ENCODE data around the gene PCID2.
"Not testable (repeated sequence)": the region's sequence is repeated elsewhere in the genome, so short reads cannot be mapped to it uniquely, and the experiment has no call there.

The PCID2 gene

DNA sequence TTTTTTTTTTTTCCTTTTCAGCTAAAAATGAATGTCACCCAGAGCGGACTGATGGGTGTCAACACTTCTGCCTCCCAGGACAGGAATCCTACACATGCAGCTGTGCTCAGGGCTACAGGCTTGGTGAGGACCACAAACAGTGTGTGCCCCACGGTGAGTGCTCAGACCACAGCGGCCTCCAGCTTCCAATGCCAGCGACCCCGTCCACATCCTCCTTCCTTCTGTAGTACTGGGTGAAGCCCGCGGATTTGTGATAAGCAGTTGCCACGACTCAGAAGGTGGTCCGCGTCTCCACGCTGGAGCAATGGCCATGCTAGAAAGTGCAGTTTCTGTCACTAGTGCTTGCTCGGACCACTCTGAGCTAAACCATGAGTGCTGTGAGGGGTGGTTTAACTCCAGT lies 44.0 kb downstream of the PCID2 start:
- Histone ChIP-seq H3K36me3 (peaks cover 18% of the 10 kb centered on the region), H3K27me3 (no peaks in the 10 kb centered on the region), H3K4me1 (no peaks in the 10 kb centered on the region), H3K9me3 (no peaks in the 10 kb centered on the region; the same call in 1 of the 2 replicates), H3K4me3 (ENCODE audit: low read depth, low read length) (no peak overlapping the region)
- TF ChIP-seq, protein P1, sequence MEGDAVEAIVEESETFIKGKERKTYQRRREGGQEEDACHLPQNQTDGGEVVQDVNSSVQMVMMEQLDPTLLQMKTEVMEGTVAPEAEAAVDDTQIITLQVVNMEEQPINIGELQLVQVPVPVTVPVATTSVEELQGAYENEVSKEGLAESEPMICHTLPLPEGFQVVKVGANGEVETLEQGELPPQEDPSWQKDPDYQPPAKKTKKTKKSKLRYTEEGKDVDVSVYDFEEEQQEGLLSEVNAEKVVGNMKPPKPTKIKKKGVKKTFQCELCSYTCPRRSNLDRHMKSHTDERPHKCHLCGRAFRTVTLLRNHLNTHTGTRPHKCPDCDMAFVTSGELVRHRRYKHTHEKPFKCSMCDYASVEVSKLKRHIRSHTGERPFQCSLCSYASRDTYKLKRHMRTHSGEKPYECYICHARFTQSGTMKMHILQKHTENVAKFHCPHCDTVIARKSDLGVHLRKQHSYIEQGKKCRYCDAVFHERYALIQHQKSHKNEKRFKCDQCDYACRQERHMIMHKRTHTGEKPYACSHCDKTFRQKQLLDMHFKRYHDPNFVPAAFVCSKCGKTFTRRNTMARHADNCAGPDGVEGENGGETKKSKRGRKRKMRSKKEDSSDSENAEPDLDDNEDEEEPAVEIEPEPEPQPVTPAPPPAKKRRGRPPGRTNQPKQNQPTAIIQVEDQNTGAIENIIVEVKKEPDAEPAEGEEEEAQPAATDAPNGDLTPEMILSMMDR (IDR thresholded peaks at IDR 0.05; ENCODE audit: low read depth, low read length), result no peak
- DNase-seq, result no peak

DNA sequence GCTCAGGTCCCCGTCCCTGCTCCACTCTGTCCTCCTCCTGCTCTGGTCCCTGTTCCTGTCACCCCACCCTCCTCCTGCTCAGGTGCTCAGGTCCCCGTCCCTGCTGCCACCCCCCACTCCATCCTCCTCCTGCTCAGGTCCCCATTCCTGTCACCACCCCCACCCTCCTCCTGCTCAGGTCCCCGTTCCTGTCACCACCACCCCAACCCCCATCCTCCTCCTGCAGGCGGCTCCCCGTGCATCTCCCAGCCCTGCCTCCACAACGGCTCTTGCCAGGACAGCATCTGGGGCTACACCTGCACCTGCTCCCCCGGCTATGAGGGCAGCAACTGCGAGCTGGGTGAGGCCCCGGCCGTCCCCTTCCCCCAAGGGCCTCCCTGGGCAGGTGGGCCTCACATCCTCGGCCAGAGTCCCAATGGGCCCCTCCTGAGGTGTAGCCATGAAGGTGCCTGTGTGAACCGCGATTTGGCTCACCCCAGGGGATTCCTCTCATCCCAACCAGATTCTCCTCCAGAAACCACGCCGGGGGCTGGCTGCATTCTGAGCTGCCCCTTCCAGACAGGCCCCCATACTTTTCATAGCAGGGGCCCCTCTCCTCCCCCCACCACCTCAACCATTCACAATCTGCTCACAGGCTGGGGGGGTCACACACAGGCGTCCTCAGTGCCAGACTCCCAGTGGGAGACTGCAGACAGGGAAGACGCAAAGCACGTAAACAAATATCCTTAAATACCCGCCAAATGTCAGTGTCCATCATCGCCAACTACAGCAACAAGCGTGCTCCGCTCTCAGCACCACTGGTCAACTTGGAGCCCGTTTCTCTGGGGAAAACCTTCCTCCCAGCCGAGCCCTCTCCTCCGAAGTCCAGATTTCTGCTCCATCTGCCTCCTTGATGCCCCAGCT lies 45.4 kb downstream of the PCID2 start:
- H3K4me3 ChIP-seq (ENCODE audit: low read depth, low read length), result no peak overlapping the region
- H3K4me1 ChIP-seq, result peaks cover 7% of the 10 kb centered on the region
- TF ChIP-seq, protein P1 (IDR thresholded peaks at IDR 0.05; ENCODE audit: low read depth, low read length), result no peak
- H3K9me3 ChIP-seq, result no peaks in the 10 kb centered on the region; the same call in 1 of the 2 replicates
- DNase-seq, result peak; percentile 22
- H3K36me3 ChIP-seq, result peaks cover 6% of the 10 kb centered on the region; the same call in 1 of the 2 replicates
- H3K27me3 ChIP-seq, result no peaks in the 10 kb centered on the region

DNA sequence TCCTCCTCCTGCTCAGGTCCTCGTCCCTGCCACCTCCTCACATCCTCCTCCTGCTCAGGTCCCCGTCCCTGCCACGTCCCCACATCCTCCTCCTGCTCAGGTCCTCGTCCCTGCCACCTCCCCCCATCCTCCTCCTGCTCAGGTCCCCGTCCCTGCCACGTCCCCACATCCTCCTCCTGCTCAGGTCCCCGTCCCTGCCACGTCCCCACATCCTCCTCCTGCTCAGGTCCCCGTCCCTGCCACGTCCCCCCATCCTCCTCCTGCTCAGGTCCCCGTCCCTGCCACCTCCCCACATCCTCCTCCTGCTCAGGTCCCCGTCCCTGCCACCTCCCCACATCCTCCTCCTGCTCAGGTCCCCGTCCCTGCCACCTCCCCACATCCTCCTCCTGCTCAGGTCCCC lies 46.5 kb downstream of the PCID2 start:
- H3K27me3 ChIP-seq, result not testable (repeated sequence)

DNA sequence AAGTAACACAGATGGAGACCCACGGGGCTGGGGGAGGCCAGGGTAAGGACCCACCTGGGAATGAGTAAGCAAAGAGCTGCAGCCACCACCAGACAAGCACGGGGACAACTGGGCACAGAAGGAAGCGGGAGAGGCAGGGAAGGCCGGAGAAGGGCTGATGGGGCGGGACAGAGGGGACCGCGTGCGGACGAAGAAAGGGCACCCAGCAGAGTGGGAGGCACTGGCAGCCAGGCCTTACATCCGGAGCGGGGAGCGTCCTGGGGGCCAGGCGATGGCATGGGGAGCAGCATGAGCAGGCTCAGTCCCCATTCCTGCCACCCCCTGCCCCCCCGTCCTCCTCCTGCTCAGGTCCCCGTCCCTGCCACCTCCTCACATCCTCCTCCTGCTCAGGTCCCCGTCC lies 47.0 kb downstream of the PCID2 start:
- H3K27me3 ChIP-seq, result no peaks in the 10 kb centered on the region
- no peaks in the 10 kb centered on the region for H3K36me3 ChIP-seq
- TF ChIP-seq, protein P1 (IDR thresholded peaks at IDR 0.05; ENCODE audit: low read depth, low read length), result no peak
- DNase-seq, result no peak
- H3K4me1 ChIP-seq, result peaks cover 16% of the 10 kb centered on the region
- no peaks in the 10 kb centered on the region; the same call in 1 of the 2 replicates for H3K9me3 ChIP-seq
- H3K4me3 ChIP-seq (ENCODE audit: low read depth, low read length), result no peak overlapping the region

More for the DNA sequence above, 46.5 kb downstream of the PCID2 start:
- not testable (repeated sequence) for H3K9me3 ChIP-seq; DNase-seq; H3K36me3 ChIP-seq; H3K4me3 ChIP-seq (ENCODE audit: low read depth, low read length)
- H3K4me1 ChIP-seq, result peaks cover 16% of the 10 kb centered on the region

DNA sequence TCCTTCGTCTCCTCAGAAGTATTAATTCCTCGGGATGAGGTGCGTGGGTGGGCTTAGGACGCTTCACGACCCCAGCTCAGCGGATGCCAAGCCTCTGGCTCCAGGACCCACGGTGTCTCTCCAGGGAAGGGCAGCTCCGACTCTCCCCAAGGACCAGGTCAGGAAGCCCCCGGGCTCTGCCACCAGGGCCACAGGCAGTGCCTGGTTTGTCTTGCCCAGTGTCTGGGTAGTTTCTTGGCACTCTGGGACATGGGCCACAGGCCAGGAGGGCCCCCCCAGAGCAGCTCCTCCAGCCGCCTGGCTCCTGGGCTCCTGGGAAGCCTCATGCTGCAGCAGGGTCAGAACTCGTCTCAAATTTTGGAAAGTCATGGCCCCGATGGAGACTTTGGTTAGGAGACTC lies 47.5 kb downstream of the PCID2 start:
- no peak for DNase-seq
- no peaks in the 10 kb centered on the region for H3K27me3 ChIP-seq
- TF ChIP-seq, protein P1 (IDR thresholded peaks at IDR 0.05; ENCODE audit: low read depth, low read length), result no peak
- no peak overlapping the region for H3K4me3 ChIP-seq (ENCODE audit: low read depth, low read length)
- peaks cover 16% of the 10 kb centered on the region for H3K4me1 ChIP-seq
- no peaks in the 10 kb centered on the region for H3K36me3 ChIP-seq
- no peaks in the 10 kb centered on the region; the same call in 1 of the 2 replicates for H3K9me3 ChIP-seq

DNA sequence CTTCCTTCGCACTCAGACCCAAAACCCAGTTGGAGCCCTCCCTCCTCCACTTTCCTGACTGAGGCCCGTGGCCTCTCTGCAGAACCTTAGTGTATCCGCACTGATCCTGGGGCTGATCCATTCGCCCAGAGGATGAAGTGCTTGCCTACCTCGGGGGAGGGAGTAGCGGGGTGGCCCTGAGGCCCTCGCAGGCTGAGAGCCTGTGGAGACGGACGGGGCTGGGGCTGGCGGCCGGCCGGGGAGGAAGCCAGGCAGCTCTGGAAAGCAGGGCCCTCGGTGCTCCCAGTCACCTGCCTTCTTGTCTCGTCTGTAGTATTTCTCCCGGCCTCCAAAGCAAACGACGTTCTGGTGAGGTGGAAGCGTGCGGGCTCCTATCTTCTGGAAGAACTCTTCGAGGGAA lies 48.8 kb downstream of the PCID2 start:
- no peak overlapping the region for H3K4me3 ChIP-seq (ENCODE audit: low read depth, low read length)
- no peaks in the 10 kb centered on the region for H3K27me3 ChIP-seq
- no peak for DNase-seq
- TF ChIP-seq, protein P1 (IDR thresholded peaks at IDR 0.05; ENCODE audit: low read depth, low read length), result no peak
- H3K4me1 ChIP-seq, result peaks cover 18% of the 10 kb centered on the region
- H3K36me3 ChIP-seq, result no peaks in the 10 kb centered on the region
- no peaks in the 10 kb centered on the region; the same call in 1 of the 2 replicates for H3K9me3 ChIP-seq

All from BE2C (cell line).